Hematopoietic multipotent progenitor cell treated with erythropoietin and hydrocortisone succinate and interleukin-3 and kit ligand, for 17 days (in vitro differentiated cells): ENCODE data around the gene FAM171A2.
"Not testable (repeated sequence)": the region's sequence is repeated elsewhere in the genome, so short reads cannot be mapped to it uniquely, and the experiment has no call there.

Experiments used
- DNase-seq: peaks from one replicate; pipeline ENCODE4 v3.0.0-alpha.2; 2015; ENCODE audit warnings: low spot score

The FAM171A2 gene

GRCh38 chr17:44345454-44346026 lies 18.1 kb downstream of the FAM171A2 start:
- DNase-seq, result peak; percentile 74

DNA sequence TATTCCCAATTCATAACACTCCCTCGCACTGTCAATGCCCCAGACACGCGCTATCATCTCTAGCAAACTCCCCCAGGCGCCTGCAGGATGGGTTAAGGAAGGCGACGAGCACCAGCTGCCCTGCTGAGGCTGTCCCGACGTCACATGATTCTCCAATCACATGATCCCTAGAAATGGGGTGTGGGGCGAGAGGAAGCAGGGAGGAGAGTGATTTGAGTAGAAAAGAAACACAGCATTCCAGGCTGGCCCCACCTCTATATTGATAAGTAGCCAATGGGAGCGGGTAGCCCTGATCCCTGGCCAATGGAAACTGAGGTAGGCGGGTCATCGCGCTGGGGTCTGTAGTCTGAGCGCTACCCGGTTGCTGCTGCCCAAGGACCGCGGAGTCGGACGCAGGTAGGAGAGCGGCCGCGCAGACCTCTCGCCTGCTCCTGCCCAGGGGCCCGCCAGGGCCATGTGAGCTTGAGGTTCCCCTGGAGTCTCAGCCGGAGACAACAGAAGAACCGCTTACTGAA lies 18.7 kb downstream of the FAM171A2 start, which contains the start of gene GRN:
Gene GRN (plus strand): TSS at position 364 of the 515 bp plus-strand sequence. CDS start 3,863 bp downstream, outside the sequence.
- peak; percentile 86 for DNase-seq

DNA sequence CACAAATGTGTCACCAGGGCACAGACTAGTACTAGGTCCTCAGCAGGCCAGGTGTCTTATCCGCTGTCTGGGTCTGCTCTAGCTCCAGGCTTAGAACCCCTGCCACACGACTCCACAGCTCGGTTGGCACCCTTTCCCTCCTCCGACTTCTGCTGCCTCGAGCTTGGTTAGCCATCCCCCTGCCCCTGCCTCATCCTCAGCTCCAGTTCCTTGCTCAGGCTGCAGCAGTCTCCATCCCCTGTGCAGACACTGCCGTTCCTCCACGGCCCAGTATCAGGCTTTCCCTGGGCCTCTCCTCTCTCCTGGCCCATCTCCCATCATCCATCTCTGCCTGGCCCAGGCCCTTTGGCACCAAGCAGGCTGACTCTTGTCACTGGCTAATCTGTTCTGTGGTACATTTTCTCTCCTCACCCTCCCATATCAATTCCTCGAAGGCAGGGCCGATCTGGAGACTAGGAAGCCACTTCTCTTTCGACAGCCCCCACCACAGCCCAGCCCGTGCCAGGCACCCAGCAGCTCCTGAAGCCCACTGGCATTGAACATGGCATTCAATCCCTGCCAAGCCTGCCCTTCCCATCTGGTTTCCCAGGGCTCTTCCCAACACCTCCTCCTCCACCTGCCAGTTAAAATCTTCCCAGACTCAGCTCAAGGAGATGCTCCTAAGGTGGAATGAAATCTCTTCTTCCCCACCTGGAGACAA lies 20.0 kb downstream of the FAM171A2 start:
- DNase-seq, result no peak

GRCh38 chr17:44340553-44340952 lies 23.1 kb downstream of the FAM171A2 start:
- DNase-seq, result not testable (repeated sequence)

DNA sequence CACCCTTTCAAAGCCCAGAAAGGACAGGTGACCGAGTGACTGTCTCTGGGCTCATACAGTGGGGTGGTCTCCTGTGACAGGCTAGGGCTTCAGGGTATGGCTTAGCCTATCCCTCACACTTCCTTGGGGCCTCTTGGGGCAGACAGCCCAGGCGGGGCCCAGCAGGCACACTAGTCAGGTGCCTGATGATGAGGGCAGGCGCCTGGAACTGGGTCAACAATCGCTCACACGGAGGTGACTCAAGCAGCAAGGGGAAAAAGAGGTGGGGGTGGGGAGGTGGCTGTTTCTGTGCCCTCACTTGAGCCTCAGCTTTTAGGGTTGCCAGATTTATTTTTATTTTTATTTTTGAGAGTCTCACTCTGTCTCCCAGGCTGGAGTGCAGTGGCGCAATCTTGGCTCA lies 25.0 kb downstream of the FAM171A2 start:
- no peak for DNase-seq

DNA sequence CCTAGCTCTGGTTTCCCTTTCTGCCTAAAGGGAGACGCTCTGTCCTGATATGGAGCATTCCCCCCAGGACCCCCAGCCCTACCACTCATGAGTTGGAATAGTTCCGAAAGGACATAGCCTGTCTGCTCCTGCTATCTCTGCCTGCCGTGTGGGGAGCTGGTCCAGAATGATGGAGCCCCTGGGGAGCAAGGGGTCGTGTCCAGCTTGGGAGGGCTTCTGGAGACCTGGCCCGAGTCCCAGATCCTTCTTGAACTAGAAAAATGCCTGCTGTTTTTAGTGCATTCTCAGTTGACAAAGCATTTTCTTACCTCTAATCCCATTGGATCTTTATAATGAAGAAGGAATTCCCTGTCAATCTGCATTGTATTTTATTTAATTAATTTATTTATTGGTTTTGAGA lies 27.7 kb downstream of the FAM171A2 start:
- no peak for DNase-seq

- no peak for DNase-seq
Observed at GRCh38 chr17:44335564-44335963, 28.1 kb downstream of the FAM171A2 start.

GRCh38 chr17:44334727-44335126 lies 28.9 kb downstream of the FAM171A2 start:
- no peak for DNase-seq

DNA sequence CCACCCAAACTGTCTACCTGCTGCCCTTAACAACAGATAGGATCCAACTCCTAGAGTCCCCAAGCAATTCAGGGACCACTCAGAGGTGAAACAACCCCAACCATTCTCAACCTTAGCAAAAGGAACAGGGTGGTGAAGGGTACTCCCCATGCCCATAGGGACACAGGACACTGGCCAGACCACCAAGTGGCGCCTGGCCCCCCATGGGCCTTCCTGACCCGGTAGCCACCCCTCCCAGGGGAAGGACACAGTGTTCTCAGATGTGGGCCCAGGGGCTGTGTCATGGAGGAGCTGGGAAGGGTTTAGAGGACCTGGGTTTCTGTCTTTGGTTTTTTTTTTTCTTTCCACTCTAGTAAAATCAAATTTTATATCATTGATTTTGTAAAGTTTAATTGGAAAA lies 29.3 kb downstream of the FAM171A2 start:
- no peak for DNase-seq

GRCh38 chr17:44333371-44333770 lies 30.3 kb downstream of the FAM171A2 start:
- no peak for DNase-seq

GRCh38 chr17:44331249-44331760 lies 32.3 kb downstream of the FAM171A2 start:
- peak; percentile 94 for DNase-seq

GRCh38 chr17:44330263-44330662 lies 33.4 kb downstream of the FAM171A2 start:
- DNase-seq, result peak; percentile 51

DNA sequence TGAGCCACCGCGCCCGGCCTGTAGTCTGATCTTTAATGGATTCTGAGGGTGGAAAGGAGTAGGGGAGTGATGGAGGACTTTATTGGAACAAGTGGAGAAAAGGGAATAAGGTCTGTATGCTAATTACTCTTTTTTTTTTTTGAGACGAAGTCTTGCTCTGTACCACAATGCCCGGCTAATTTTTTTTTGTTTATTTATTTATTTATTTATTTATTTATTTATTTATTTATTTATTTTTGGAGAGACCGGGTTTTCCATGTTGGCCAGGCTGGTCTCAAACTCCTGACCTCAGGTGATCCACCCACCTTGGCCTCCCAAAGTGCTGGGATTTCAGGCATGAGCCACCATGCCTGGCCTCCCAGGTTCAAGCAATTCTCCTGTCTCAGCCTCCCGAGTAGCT lies 34.1 kb downstream of the FAM171A2 start:
- DNase-seq, result not testable (repeated sequence)

GRCh38 chr17:44327715-44328449 lies 35.8 kb downstream of the FAM171A2 start:
- peak; percentile 29 for DNase-seq

DNA sequence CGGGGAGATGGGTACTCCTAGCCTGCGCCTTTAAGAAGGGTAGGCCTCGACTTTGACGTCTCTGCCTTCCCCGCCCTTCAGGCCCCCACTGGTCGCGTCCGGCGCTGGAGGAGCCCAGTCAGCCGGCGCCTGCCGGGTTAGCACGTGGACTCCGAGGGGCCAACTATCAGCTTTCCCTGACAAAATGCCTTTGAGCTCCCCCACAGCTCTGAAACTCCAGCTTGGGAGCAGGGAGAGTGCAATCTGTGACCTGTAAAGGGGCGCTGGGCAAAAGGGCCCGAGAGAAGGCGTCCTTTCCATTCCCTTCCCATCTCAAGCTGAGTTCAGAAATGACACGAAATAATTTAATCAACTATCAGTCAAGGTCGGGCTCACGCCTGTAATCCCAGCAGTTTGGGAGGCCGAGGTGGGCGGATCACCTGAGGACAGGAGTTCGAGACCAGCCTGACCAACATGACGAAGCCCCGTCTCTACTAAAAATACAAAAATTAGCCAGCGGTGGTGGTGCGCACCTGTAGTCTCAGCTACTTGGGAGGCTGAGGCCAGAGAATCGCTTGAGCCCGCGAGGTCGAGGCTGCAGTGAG lies 36.7 kb downstream of the FAM171A2 start:
- peak; percentile 95 for DNase-seq

DNA sequence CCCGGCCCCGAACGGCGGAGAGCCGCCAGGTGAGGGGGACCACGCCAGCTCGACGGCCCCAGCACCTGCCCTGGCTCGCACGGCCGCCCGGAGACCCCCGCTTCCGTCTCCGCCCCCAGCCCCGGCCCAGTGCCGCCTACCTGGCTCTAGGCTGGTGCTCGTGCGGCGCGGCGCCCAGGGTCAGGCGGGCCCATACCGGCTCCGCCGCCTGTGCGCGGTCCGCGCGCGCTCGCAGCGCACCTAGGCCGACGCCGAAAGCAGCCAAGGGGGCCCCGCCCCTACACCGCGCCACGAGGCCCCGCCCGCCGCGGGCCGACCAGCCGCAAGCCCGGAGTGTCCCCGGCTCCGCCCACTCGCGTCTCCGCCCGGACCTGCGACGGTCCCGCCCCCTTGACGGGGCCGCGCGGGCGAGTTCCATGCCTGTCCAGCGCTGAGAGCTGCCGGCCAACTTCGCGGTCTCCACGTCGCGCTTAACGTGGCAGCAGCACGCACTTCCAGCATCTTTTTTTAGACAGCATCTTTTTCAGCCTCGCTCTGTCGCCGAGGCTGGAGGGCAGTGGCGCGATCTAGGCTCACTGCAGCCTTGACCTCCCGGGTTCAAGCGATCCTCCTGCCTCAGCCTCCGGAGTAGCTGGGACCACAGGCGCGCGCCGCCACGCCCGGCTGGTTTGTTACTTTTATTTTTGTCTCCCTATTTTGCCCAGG lies 38.9 kb downstream of the FAM171A2 start, which contains the start of gene SLC25A39:
Gene SLC25A39 (minus strand): TSS at position 253 of the 705 bp plus-strand sequence. CDS start 1,261 bp downstream, outside the sequence.
- DNase-seq, result peak; percentile 98

DNA sequence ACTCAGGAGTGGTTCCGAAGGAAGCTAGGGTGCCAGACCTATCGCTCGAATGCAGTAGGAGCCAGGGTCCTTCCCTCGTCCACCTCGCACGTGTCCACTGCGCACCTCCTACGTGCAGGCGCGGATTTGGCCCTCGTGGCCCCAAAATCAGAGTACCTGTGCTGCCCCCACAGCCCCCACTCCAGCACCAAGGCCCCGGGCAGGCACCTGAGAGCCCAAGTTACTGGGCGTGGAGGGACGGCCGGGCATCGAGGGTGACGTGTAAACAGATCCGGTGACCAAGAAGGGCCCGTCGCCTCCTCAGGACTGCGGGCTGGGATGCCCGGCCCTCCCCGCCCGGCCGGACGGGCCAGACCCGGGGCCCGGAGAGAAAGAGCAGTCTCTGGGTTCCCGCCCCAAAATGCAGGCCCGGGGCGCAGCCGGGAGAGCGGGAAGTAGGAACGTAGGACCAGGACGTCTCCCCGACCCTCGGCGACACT lies 39.5 kb downstream of the FAM171A2 start:
- peak; percentile 59 for DNase-seq

DNA sequence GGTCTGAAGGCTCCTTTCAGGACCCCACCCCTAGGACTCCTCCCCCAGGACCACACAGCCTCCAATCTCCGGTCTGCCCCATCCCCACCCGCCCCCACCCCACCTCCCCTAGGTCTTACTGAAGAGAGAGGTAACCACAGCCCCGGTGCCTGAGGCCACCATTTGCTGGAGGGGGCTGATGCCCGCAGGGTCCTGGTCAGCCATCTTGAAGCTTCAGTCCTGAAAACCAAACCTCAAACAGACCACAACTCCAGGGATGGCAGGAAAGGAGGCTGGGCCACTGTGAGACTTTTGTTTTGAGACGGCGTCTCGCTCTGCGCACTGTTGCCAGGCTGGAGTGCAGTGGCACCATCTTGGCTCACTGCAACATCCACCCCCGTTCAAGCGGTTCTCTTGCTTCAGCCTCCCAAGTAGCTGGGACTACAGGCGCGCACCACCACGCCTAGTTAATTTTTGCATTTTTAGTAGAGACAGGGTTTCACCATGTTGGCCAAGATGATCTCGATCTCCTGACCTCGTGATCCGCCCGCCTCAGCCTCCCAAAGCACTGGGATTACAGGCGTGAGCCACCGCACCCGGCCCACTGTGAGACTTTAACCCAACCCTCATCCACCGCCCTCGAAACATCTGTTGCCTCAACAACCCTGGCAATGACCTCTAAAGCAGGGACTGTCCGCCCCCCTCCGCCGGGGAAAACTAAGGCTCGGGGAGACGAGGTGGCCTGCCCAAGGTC lies 40.1 kb downstream of the FAM171A2 start:
- peak; percentile 59 for DNase-seq

DNA sequence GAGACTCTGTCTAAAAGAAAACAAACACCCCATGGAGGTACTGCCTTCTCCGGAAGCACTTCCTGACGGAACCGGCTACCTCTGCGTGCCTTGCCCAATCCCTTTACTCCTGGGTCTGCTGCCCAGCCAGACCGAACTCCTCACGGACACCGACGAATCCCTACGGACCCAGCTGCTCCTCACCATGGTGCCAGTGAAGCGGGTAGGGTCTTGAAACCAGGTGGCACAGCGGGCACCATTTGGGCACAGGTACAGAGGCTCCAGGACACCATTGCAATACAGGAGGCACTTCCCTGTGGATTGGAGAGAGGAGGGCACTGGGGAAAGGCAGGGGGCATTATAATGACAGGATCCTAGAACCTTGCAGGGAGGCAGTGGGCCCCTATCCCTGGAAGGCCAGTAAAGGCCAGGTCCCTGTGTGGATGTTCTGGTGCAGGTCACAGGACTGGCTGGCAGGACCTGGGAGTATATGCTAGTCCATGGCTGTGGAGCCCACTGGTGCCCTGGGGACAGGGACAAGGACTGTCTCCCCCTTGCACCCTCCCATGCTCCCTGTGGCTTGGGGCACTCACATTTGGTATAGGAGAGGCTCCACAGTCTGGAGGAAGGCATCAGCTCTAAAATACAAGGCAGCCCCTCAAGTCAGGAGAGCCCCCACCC lies 41.3 kb downstream of the FAM171A2 start:
- DNase-seq, result no peak
